Keratinocyte (primary cell): ENCODE data around the gene ZNF521. TPM values are rescaled to one million over a fixed set of nuclear protein-coding genes. Genes with fewer than 3 reads are reported as not detected.

Experiments used
- DNase-seq: peaks from one replicate; pipeline ENCODE4 v3.0.0-alpha.2; 2011; ENCODE audit warnings: low read depth, missing footprints, low spot score
- FAIRE-seq: peaks from 2 replicates; lab custom pipeline; 2011; peaks lifted over from hg19 to GRCh38; lab: Jason Lieb, UNC
- H2AFZ ChIP-seq: 2 replicates; pipeline ENCODE4 v1.6.0; 2012; ENCODE audit warnings: low read length, control low read depth, inconsistent platforms; ENCODE audit not compliant: control insufficient read depth
- H3K27ac ChIP-seq: 2 replicates; pipeline ENCODE4 v1.5.1; 2011; ENCODE audit warnings: low read length; ENCODE audit not compliant: control insufficient read depth, insufficient read depth
- H3K27me3 ChIP-seq: 3 replicates; pipeline ENCODE4 v1.6.0; 2011; ENCODE audit warnings: low read length; ENCODE audit not compliant: control insufficient read depth, insufficient read depth; ENCODE audit errors: extremely low read depth
- H3K36me3 ChIP-seq, 2 experiments: 2 replicates in 1 of 2; 3 replicates in 1 of 2; pipeline ENCODE4 v1.5.1; 2011; ENCODE audit warnings: low read length in 2 of 2, mild to moderate bottlenecking in 1 of 2; ENCODE audit not compliant: control insufficient read depth in 2 of 2, insufficient read depth in 2 of 2; ENCODE audit errors: extremely low read depth in 1 of 2
- H3K4me1 ChIP-seq: 3 replicates; pipeline ENCODE4 v1.5.1; 2011; ENCODE audit warnings: low read length; ENCODE audit not compliant: control insufficient read depth, insufficient read depth; ENCODE audit errors: extremely low read depth
- H3K4me2 ChIP-seq: 3 replicates; pipeline ENCODE4 v1.6.0; 2011; ENCODE audit warnings: low read depth, low read length; ENCODE audit not compliant: control insufficient read depth, insufficient read depth; ENCODE audit errors: extremely low read depth
- H3K4me3 ChIP-seq, 3 experiments: fragments of 200-600 bp in 1 of 3; sonication (generic) in 1 of 3; 2 replicates in 2 of 3; 3 replicates in 1 of 3; pipeline ENCODE4 v1.5.1; 2011 to 2016; ENCODE audit warnings: low read length in 3 of 3, mild to moderate bottlenecking in 3 of 3, control low read depth in 2 of 3, inconsistent platforms in 1 of 3, low read depth in 1 of 3, mixed read lengths in 1 of 3, mixed run types in 1 of 3, moderate library complexity in 1 of 3; ENCODE audit not compliant: control insufficient read depth in 2 of 3, insufficient read depth in 2 of 3; ENCODE audit errors: extremely low read depth in 1 of 3
- H3K79me2 ChIP-seq: 2 replicates; pipeline ENCODE4 v1.6.0; 2012; ENCODE audit warnings: low read length; ENCODE audit not compliant: control insufficient read depth, insufficient read depth
- H3K9ac ChIP-seq: 3 replicates; pipeline ENCODE4 v1.6.0; 2011; ENCODE audit warnings: low read length; ENCODE audit not compliant: control insufficient read depth, insufficient read depth; ENCODE audit errors: extremely low read depth
- H3K9me1 ChIP-seq: 3 replicates; pipeline ENCODE4 v1.6.0; 2011; ENCODE audit warnings: low read length; ENCODE audit not compliant: control insufficient read depth, insufficient read depth; ENCODE audit errors: extremely low read depth
- H3K9me3 ChIP-seq: 2 replicates; pipeline ENCODE4 v1.5.1; 2012; ENCODE audit warnings: low read depth, low read length; ENCODE audit not compliant: control insufficient read depth
- H4K20me1 ChIP-seq: 3 replicates; pipeline ENCODE4 v1.6.0; 2011; ENCODE audit warnings: low read length; ENCODE audit not compliant: control insufficient read depth, insufficient read depth; ENCODE audit errors: extremely low read depth
- EZH2 ChIP-seq: IDR thresholded peaks from one replicate; pipeline ENCODE4 v1.6.1; 2012; ENCODE audit warnings: inconsistent platforms, mild to moderate bottlenecking, low read length, moderate library complexity
- dilution Hi-C: fragments of 300-500 bp; cut with MboI; formaldehyde crosslinking; loops from one replicate; pipeline ENCODE4 v1.7.0; 2020; ENCODE audit warnings: low sequenced_read_pairs; ENCODE audit not compliant: extremely low pct_ligation_motif_present
- polyA plus RNA-seq, 5 experiments: library from polyadenylated mRNA; depleted of rRNA in 3 of 5; stranded (reverse) in 3 of 5; stranded (forward) in 1 of 5; unstranded in 1 of 5; fragments of >200 nt; gene quantifications; 1 replicate in 1 of 5; 2 replicates in 3 of 5; 3 replicates in 1 of 5; pipeline versions ENCODE4 v1.2.1 to v1.2.3, GENCODE V29; 2011 to 2012; ENCODE audit warnings: missing spikeins in 2 of 5, low read depth in 1 of 5, low replicate concordance in 1 of 5
- TF ChIP-seq, protein P1 (sequence below), 3 experiments: IDR thresholded peaks in 1 of 3; conservative IDR thresholded peaks in 1 of 3; optimal IDR thresholded peaks in 1 of 3; 2 replicates in 2 of 3; 3 replicates in 1 of 3; pipeline versions ENCODE3 to v1.5.1; 2011; ENCODE audit warnings: low read length in 3 of 3, mild to moderate bottlenecking in 3 of 3, moderate library complexity in 2 of 3, control low read depth in 1 of 3, inconsistent platforms in 1 of 3; ENCODE audit not compliant: insufficient read depth in 2 of 3; ENCODE audit errors: extremely low read depth in 1 of 3

Gene ZNF521
- polyA plus RNA-seq, 1 donor (not counting 4 experiments of a cell fraction or from before 2014, with no cell fraction given): 0.07 TPM

- no peaks in the 10 kb centered on the region for H3K27me3 ChIP-seq
- H3K36me3 ChIP-seq: no peaks in the 10 kb centered on the region
- no peak overlapping the region for H3K4me3 ChIP-seq
- DNase-seq (no peak), FAIRE-seq (no peak)
- H3K79me2 ChIP-seq: no peaks in the 10 kb centered on the region
- H2AFZ ChIP-seq: no peak overlapping the region
- H3K9me3 ChIP-seq: no peaks in the 10 kb centered on the region
- TF ChIP-seq, protein P1, sequence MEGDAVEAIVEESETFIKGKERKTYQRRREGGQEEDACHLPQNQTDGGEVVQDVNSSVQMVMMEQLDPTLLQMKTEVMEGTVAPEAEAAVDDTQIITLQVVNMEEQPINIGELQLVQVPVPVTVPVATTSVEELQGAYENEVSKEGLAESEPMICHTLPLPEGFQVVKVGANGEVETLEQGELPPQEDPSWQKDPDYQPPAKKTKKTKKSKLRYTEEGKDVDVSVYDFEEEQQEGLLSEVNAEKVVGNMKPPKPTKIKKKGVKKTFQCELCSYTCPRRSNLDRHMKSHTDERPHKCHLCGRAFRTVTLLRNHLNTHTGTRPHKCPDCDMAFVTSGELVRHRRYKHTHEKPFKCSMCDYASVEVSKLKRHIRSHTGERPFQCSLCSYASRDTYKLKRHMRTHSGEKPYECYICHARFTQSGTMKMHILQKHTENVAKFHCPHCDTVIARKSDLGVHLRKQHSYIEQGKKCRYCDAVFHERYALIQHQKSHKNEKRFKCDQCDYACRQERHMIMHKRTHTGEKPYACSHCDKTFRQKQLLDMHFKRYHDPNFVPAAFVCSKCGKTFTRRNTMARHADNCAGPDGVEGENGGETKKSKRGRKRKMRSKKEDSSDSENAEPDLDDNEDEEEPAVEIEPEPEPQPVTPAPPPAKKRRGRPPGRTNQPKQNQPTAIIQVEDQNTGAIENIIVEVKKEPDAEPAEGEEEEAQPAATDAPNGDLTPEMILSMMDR (optimal IDR thresholded peaks at IDR 0.05 in 1 of 3, IDR thresholded peaks at IDR 0.05 in 1 of 3, conservative IDR thresholded peaks at IDR 0.05 in 1 of 3; ENCODE audit: extremely low read depth in 1 of 3, insufficient read depth in 2 of 3, low read length in 3 of 3): no peak
- no peak for TF ChIP-seq EZH2
- H3K27ac ChIP-seq: no peak overlapping the region
- dilution Hi-C loops: no loop called here
- H3K4me1 ChIP-seq: no peaks in the 10 kb centered on the region
- H3K9ac ChIP-seq: no peak overlapping the region
- no peaks in the 10 kb centered on the region for H3K9me1 ChIP-seq
- no peak overlapping the region for H3K4me2 ChIP-seq
- H4K20me1 ChIP-seq: no peaks in the 10 kb centered on the region
These were observed 207.1 kb downstream of the ZNF521 start for GRCh38 chr18:25144820-25145219.

DNA sequence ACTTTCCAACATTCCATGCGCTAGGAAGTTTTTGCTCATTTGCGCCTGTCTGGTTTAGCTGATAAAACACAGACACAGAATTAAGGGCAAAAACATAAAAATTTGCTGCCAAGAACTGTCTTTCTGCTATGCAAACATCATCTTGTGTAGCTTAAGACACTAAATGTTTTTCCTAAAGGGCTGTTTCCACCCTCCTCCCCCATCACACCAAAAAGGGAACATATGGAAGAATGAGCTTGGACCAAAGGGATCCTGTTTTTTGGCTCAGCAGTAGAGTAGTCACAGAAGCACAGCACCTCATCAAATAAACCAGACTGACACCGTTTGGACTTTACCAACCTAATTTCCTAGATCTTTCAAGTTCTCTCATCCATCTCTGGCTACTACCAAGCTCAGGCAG, 210.1 kb downstream of the ZNF521 start:
- FAIRE-seq: no peak
- DNase-seq: no peak
- dilution Hi-C loops: no loop called here
- H3K4me1 ChIP-seq: no peaks in the 10 kb centered on the region
- no peaks in the 10 kb centered on the region for H3K36me3 ChIP-seq
- H3K27me3 ChIP-seq: no peaks in the 10 kb centered on the region
- H3K27ac ChIP-seq: no peak overlapping the region
- H3K4me3 ChIP-seq: no peak overlapping the region
- H2AFZ ChIP-seq: no peak overlapping the region
- no peaks in the 10 kb centered on the region for H3K9me3 ChIP-seq
- H4K20me1 ChIP-seq: no peaks in the 10 kb centered on the region
- TF ChIP-seq, protein P1 (optimal IDR thresholded peaks at IDR 0.05 in 1 of 3, IDR thresholded peaks at IDR 0.05 in 1 of 3, conservative IDR thresholded peaks at IDR 0.05 in 1 of 3; ENCODE audit: extremely low read depth in 1 of 3, insufficient read depth in 2 of 3, low read length in 3 of 3): no peak
- TF ChIP-seq EZH2: no peak
- no peak overlapping the region for H3K9ac ChIP-seq
- H3K9me1 ChIP-seq: no peaks in the 10 kb centered on the region
- no peaks in the 10 kb centered on the region for H3K79me2 ChIP-seq
- no peak overlapping the region for H3K4me2 ChIP-seq
